Stimulated activated CD8-positive, alpha-beta memory T cell treated with anti-CD3 and anti-CD28 coated beads, Interleukin-7, amount 100 ng/mL, for 4 hours (primary cell): ENCODE measurements around the gene MT1E.
A peak's percentile ranks its signal among the peaks of the same experiment; 100 is the strongest.
"Not testable (repeated sequence)": the region's sequence is repeated elsewhere in the genome, so short reads cannot be mapped to it uniquely, and the experiment has no call there.

Experiments used
- DNase-seq, 2 donors: peaks; one replicate each; pipeline ENCODE4 v3.0.0-alpha.2; 2020; ENCODE audit warnings: low read depth in 2 of 2

The MT1E gene

GRCh38 chr16:56645838-56646237 is 20.3 kb downstream of the MT1E start:
- DNase-seq = no peak

GRCh38 chr16:56647641-56648431 is 22.3 kb downstream of the MT1E start:
- DNase-seq = no peak

GRCh38 chr16:56649271-56649670 is 23.7 kb downstream of the MT1E start:
- no peak for DNase-seq

- DNase-seq = no peak
These were observed 24.2 kb downstream of the MT1E start for GRCh38 chr16:56649820-56650219.

DNA sequence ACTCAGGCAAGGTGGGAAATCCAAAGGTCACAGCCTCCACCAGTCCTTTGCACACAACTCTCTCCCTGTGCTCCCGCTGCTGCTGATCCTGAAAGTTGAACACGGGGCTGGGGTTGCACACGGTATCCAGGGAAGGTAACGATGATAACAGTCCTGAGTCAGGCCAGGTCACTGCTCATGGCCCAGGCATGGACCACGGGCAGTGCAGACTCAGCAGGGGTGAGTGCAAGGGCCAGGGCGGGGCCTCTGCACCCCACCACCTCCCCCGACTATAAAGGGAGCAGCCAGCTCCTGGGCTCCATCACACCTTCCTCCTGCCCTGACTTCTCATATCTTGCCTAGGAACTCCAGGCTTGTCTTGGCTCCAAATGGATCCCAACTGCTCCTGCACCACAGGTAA is 26.0 kb downstream of the MT1E start, which contains the start of gene MT1B:
Gene MT1B (plus strand): TSS at position 301 of the 400 bp plus-strand sequence. CDS start 68 bp downstream, at position 369.
- no peak for DNase-seq

- no peak for DNase-seq
These were observed 27.0 kb downstream of the MT1E start for GRCh38 chr16:56652600-56652999.

DNA sequence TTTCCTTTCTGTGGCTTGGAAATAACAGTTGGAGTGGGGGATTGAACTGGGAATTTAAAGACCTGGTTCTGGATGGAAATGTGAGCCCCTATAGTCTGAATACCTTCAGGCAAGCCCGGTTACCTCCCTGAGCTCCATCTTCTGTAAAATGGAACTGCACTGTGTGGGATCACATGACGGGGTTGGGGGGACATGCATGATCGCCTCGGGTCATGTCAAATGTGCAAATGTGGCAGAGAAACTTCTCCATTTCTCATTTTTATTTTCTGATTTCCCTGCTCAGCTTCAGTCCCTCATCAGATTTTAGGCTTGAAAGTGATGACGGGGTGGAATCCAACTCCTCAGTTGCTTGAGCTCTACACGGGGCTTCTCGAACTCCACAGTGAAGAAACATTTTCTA is 27.6 kb downstream of the MT1E start:
- no peak for DNase-seq

- peak; percentile 37 to 62 for DNase-seq
These were observed 32.2 kb downstream of the MT1E start, which contains the start of gene MT1F for GRCh38 chr16:56657555-56658326. Gene MT1F, plus strand, starts transcription at chr16:56657959. Its CDS starts 100 bp downstream, at chr16:56658059.

- DNase-seq = no peak
These were observed 32.8 kb downstream of the MT1E start for GRCh38 chr16:56658327-56658875.

- no peak for DNase-seq
These were observed 37.1 kb downstream of the MT1E start for GRCh38 chr16:56662357-56663354.

DNA sequence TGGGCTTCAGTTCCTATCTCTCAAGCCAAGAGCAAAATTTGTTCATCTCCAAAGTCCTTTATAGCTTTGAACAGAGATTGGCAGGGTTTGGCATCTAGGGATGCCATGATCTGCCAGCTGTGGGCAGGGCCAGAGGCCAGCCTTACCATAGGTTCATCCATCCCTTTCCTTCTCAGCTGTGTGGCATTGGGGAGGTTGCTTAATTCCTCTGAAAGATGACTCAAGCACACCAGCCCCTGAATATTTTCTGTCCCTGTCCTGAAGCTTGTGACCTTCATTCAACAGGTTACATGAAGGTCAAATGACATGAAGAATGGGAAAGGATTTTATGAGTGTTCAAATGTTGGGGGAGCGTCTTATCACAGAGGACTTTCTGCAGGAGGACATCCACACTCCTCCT is 38.9 kb downstream of the MT1E start:
- DNase-seq = no peak

- not testable (repeated sequence) for DNase-seq
These were observed 40.0 kb downstream of the MT1E start for GRCh38 chr16:56665286-56666261.

- no peak for DNase-seq
These were observed 42.3 kb downstream of the MT1E start, which contains the start of gene MT1G for GRCh38 chr16:56667581-56668571. Gene MT1G, minus strand, starts transcription at chr16:56668065. Its CDS starts 72 bp downstream, at chr16:56667993.

- no peak for DNase-seq
These were observed 43.6 kb downstream of the MT1E start, which contains the start of gene MT1H for GRCh38 chr16:56669005-56669839. Gene MT1H, plus strand, starts transcription at chr16:56669814. Its CDS starts 71 bp downstream, at chr16:56669885.

DNA sequence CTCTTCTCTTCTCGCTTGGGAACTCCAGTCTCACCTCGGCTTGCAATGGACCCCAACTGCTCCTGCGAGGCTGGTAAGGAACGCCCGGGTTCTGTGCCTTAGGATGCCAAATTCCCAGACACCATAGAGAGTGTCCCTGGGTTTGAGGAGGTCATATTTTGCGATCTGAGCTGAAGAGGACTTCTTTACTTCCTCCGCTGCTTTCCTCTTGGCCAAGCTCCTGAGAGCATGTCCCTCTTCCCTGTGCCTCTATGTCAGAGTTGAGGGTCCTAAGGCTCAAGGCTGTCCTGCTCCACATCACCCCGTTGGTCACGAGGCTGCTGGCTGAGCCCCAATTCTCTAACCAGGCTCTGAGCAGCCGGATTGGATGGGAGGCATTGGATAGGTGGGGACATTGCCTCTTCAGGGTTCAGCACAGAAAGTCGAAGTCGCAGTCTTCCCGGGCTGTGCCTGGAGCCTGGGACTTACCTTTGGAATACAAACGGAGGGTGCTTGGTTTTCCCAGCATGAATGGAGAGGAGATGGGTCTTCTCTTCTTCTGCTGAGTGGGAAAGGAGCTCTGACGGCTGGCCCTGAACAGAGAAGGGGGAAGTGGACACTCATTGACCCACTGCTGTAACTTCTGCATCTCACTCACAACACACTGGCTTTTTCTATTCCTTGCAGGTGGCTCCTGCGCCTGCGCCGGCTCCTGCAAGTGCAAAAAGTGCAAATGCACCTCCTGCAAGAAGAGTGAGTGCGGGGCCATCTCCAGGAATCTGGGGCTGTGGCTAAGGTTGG is 44.4 kb downstream of the MT1E start:
- no peak for DNase-seq

DNA sequence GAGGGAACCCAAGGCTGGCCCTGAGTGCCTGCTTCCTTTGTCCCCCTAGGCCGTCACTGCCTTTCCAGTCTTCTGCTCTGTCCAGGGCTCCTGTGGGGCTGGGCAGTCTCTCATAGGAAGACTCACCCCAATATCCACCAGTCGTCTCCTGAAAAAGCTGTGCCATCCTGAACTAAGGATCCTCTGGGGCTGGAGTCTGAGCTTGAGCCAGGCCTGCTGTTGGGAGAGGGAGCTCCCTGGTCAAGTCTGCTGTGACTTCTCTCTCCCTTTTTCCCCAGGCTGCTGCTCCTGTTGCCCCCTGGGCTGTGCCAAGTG is 45.0 kb downstream of the MT1E start:
- DNase-seq = no peak

DNA sequence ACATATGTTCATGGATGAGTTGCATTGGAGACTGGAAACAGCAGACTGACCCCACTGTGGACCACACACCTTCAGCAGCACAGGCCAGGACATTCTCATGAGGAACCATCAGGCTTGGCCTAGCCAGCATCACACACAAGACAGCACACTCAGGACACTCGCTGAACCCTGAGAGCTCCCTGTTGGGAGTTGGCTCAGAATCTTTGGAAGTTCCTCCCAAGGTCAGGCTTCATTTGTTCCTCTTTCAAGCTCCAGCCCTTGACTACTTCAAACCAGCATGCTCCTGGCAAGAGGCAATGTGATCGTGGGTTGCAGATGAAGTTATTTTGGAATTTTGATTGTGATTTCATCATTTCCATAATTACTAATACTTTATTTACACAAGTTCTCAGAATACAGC is 46.1 kb downstream of the MT1E start:
- DNase-seq = not testable (repeated sequence)
